HCT116 (cell line): Measurements from ENCODE around the gene GRIK3. TPM values are rescaled to one million over a fixed set of nuclear protein-coding genes. Genes with fewer than 3 reads are reported as not detected.

Experiments
- ATAC-seq: fragments of 200-7000 bp; cut with Tn5 transposase; 2 replicates; pipeline ENCODE4 v1.9.1; 2020; ENCODE audit warnings: mild to moderate bottlenecking, moderate library complexity
- BruUV-seq: library from RNA; stranded (reverse); fragments of 400-500 nt; replicated peaks from 2 replicates; lab custom pipeline; 2021; lab: Mats Ljungman, UMichigan
- CTCF ChIA-PET: fragments of 300-600 bp; sonication (Branson Sonifier 250); formaldehyde crosslinking; loops from one replicate; lab custom pipeline; 2021; ENCODE audit warnings: antibody characterized with exemption; lab: Charles Lee
- POLR2A ChIA-PET: fragments of 300-600, 350-600 bp; sonication (Branson Sonifier 250); formaldehyde crosslinking; loops from one replicate; lab custom pipeline; 2021; ENCODE audit warnings: antibody characterized with exemption; lab: Charles Lee
- RAD21 ChIA-PET, 2 experiments: fragments of 300-600 bp; sonication (Branson Sonifier 250); formaldehyde crosslinking; loops; one replicate each; lab custom pipeline; 2023; ENCODE audit warnings: low total read pairs in 2 of 2; ENCODE audit not compliant: uncharacterized antibody in 2 of 2, unreplicated experiment in 2 of 2, low non-redundant PET in 1 of 2; lab: Charles Lee
- DNase-seq: peaks from one replicate; pipeline ENCODE4 v3.0.0-alpha.2; 2010; ENCODE audit warnings: low read depth, low spot score
- H2AFZ ChIP-seq: fragments of 200-600 bp; shearing (Covaris generic), sonication (generic); 2 replicates; pipeline ENCODE4 v1.6.1; 2017; ENCODE audit warnings: low read depth, mixed run types, mixed read lengths, antibody characterized with exemption, low read length; ENCODE audit not compliant: poor library complexity, severe bottlenecking
- H3K27ac ChIP-seq: 2 replicates; pipeline ENCODE4 v1.5.1; 2012; ENCODE audit warnings: low read depth, low read length
- H3K27me3 ChIP-seq: fragments of 200-600 bp; sonication (generic); 2 replicates; pipeline ENCODE4 v1.6.1; 2016; ENCODE audit warnings: mixed run types, low read length, mixed read lengths; ENCODE audit not compliant: insufficient read depth
- H3K36me3 ChIP-seq, 2 experiments: fragments of 200-500 bp in 1 of 2; fragments of 200-600 bp in 1 of 2; sonication (Bioruptor generic) in 1 of 2; sonication (generic) in 1 of 2; 2 replicates each; pipeline versions ENCODE4 v1.5.1 to v1.6.1; 2014 to 2016; ENCODE audit warnings: low read length in 2 of 2, inconsistent platforms in 1 of 2, mixed read lengths in 1 of 2, mixed run types in 1 of 2; ENCODE audit not compliant: insufficient read depth in 2 of 2, control insufficient read depth in 1 of 2
- H3K4me1 ChIP-seq, 2 experiments: fragments of 200-600 bp in 1 of 2; sonication (generic) in 1 of 2; 2 replicates each; pipeline versions ENCODE4 v1.5.1 to v1.6.1; 2012 to 2017; ENCODE audit warnings: low read length in 2 of 2, inconsistent platforms in 1 of 2, mild to moderate bottlenecking in 1 of 2, mixed read lengths in 1 of 2, mixed run types in 1 of 2, moderate library complexity in 1 of 2; ENCODE audit not compliant: insufficient read depth in 2 of 2, control insufficient read depth in 1 of 2
- H3K4me2 ChIP-seq: fragments of 200-600 bp; sonication (generic); 2 replicates; pipeline ENCODE4 v1.6.1; 2017; ENCODE audit warnings: mixed run types, low read length, mixed read lengths
- H3K4me3 ChIP-seq, 2 experiments: fragments of 200-600 bp in 1 of 2; sonication (generic) in 1 of 2; replicated peaks in 1 of 2; 2 replicates each; pipeline ENCODE4 v1.5.1; 2011 to 2016; ENCODE audit warnings: low read length in 2 of 2, control low read depth in 1 of 2, low read depth in 1 of 2, mild to moderate bottlenecking in 1 of 2, mixed read lengths in 1 of 2, mixed run types in 1 of 2
- H3K79me2 ChIP-seq: fragments of 200-600 bp; sonication (generic); 2 replicates; pipeline ENCODE4 v1.6.1; 2017; ENCODE audit warnings: mild to moderate bottlenecking, mixed run types, low read length, moderate library complexity, mixed read lengths; ENCODE audit not compliant: insufficient read depth
- H3K9ac ChIP-seq: fragments of 200-600 bp; sonication (generic); 2 replicates; pipeline ENCODE4 v1.6.1; 2016; ENCODE audit warnings: low read length, mixed read lengths
- H3K9me2 ChIP-seq: fragments of 200-600 bp; sonication (generic), shearing (Covaris generic); 2 replicates; pipeline ENCODE4 v1.6.1; 2017; ENCODE audit warnings: mixed run types, mild to moderate bottlenecking, moderate library complexity; ENCODE audit not compliant: insufficient read depth
- H3K9me3 ChIP-seq, 2 experiments: fragments of 200-500 bp in 1 of 2; fragments of 200-600 bp in 1 of 2; sonication (Bioruptor generic) in 1 of 2; sonication (generic) in 1 of 2; 2 replicates each; pipeline ENCODE4 v1.6.1; 2014 to 2017; ENCODE audit warnings: low read length in 2 of 2, mixed read lengths in 2 of 2, inconsistent platforms in 1 of 2, low read depth in 1 of 2, mild to moderate bottlenecking in 1 of 2, mixed run types in 1 of 2, moderate library complexity in 1 of 2; ENCODE audit not compliant: control insufficient read depth in 1 of 2, insufficient read depth in 1 of 2
- H4K20me1 ChIP-seq: fragments of 200-600 bp; sonication (generic), shearing (Covaris generic); 2 replicates; pipeline ENCODE4 v1.6.1; 2017; ENCODE audit warnings: mixed run types, mild to moderate bottlenecking, moderate library complexity; ENCODE audit not compliant: insufficient read depth
- CBX3 ChIP-seq: IDR thresholded peaks from 2 replicates; pipeline ENCODE4 v1.6.1; 2012; ENCODE audit warnings: low read depth
- CEBPB ChIP-seq: IDR thresholded peaks from 2 replicates; pipeline ENCODE4 v1.6.1; 2012; ENCODE audit warnings: low read depth
- CTCF ChIP-seq, 3 experiments: fragments of 200-600 bp in 1 of 3; sonication (generic) in 1 of 3; IDR thresholded peaks in 2 of 3; conservative IDR thresholded peaks in 1 of 3; 2 replicates each; pipeline ENCODE4 v1.5.1; 2012 to 2017; ENCODE audit warnings: low read depth in 2 of 3, low read length in 2 of 3, antibody characterized with exemption in 1 of 3, borderline replicate concordance in 1 of 3, control low read depth in 1 of 3, mild to moderate bottlenecking in 1 of 3, mixed read lengths in 1 of 3, mixed run types in 1 of 3, moderate library complexity in 1 of 3; ENCODE audit not compliant: insufficient read depth in 1 of 3
- ELF1 ChIP-seq: IDR thresholded peaks from 2 replicates; pipeline ENCODE4 v1.6.1; 2012; ENCODE audit warnings: low read depth, borderline replicate concordance
- EZH2 ChIP-seq: fragments of 200-600 bp; sonication (generic); IDR thresholded peaks from 2 replicates; pipeline ENCODE4 v1.6.1; 2017; ENCODE audit warnings: antibody characterized with exemption, mixed run types
- POLR2A ChIP-seq: IDR thresholded peaks from 2 replicates; pipeline ENCODE4 v1.7.0; 2011; ENCODE audit warnings: borderline replicate concordance; ENCODE audit not compliant: insufficient read depth, insufficient read length; ENCODE audit errors: extremely low read depth
- RAD21 ChIP-seq: IDR thresholded peaks from 2 replicates; pipeline ENCODE4 v1.6.1; 2012; ENCODE audit warnings: low read depth, mild to moderate bottlenecking
- SP1 ChIP-seq: IDR thresholded peaks from 2 replicates; pipeline ENCODE4 v1.6.1; 2012; ENCODE audit warnings: low read depth
- TCF7L2 ChIP-seq: IDR thresholded peaks from 2 replicates; pipeline ENCODE4 v1.7.0; 2011; ENCODE audit warnings: borderline replicate concordance, inconsistent platforms; ENCODE audit not compliant: insufficient read depth, insufficient read length; ENCODE audit errors: extremely low read depth
- ZNF274 ChIP-seq: fragments of 200-500 bp; sonication (Bioruptor generic); IDR thresholded peaks from 2 replicates; pipeline ENCODE4 v1.6.1; 2014; ENCODE audit warnings: mild to moderate bottlenecking, low read depth, low read length, inconsistent platforms
- intact Hi-C: fragments of 100-400 bp; cut with micrococcal nuclease; formaldehyde crosslinking; loops from 2 replicates; pipeline ENCODE4 v1.10.0; 2022
- total RNA-seq: library from RNA; stranded (reverse); gene quantifications from one replicate; pipeline ENCODE4 v1.2.1, GENCODE V29; 2021; ENCODE audit not compliant: unreplicated experiment

The GRIK3 gene
- total RNA-seq, 1 experiment from 2014 or later, result not detected

GRCh38 chr1:36965275-36966159 lies 68.8 kb downstream of the GRIK3 start:
- Histone ChIP-seq H2AFZ (no peak overlapping the region), H3K4me1 (no peaks in the 10 kb centered on the region), H3K79me2 (no peaks in the 10 kb centered on the region), H3K27ac (no peak overlapping the region), H3K4me2 (no peak overlapping the region), H3K4me3 (no peak overlapping the region), H3K36me3 (no peaks in the 10 kb centered on the region), H3K9ac (no peak overlapping the region), H3K9me2 (no peaks in the 10 kb centered on the region), H3K9me3 (no peaks in the 10 kb centered on the region), H4K20me1 (no peaks in the 10 kb centered on the region), H3K27me3 (peaks cover 22% of the 10 kb centered on the region; the same call in 1 of the 2 replicates)
- CTCF ChIA-PET, result no interaction called here
- ATAC-seq (no peak), DNase-seq (no peak)
- intact Hi-C loops, result no loop called here
- RAD21 ChIA-PET, result no interaction called here
- no TSS peak for BruUV-seq
- TF ChIP-seq CBX3, result no peak
- no peak for TF ChIP-seq SP1
- no peak for TF ChIP-seq RAD21
- no peak for TF ChIP-seq CEBPB
- no peak for TF ChIP-seq EZH2
- no peak for TF ChIP-seq POLR2A
- TF ChIP-seq ELF1, result no peak
- TF ChIP-seq CTCF (IDR thresholded peaks at IDR 0.05 in 2 of 3, conservative IDR thresholded peaks at IDR 0.05 in 1 of 3; ENCODE audit: borderline replicate concordance in 1 of 3, insufficient read depth in 1 of 3, low read depth in 2 of 3, low read length in 2 of 3), result no peak
- TF ChIP-seq ZNF274, result no peak
- TF ChIP-seq TCF7L2, result no peak
- POLR2A ChIA-PET, result no interaction called here
